ENCODE data around the gene POC5. TPM values are rescaled to one million over a fixed set of nuclear protein-coding genes. Genes with fewer than 3 reads are reported as not detected.

The POC5 gene
- total RNA-seq, 1 experiment from 2014 or later = 9.7 TPM

- DNase-seq = peak; percentile 69
- Histone ChIP-seq H3F3A (ENCODE audit: low read length, unreplicated experiment) (no peaks in the 10 kb centered on the region), H3K36me3 (ENCODE audit: low read depth, low read length) (no peaks in the 10 kb centered on the region), H3K4me2 (ENCODE audit: low read length) (peak overlapping the region; percentile 51), H3K9ac (ENCODE audit: low read length) (peak overlapping the region; percentile 22; the same call in 1 of the 2 replicates), H3K4me1 (ENCODE audit: insufficient read depth, low read length) (peaks cover 11% of the 10 kb centered on the region), H2AFZ (ENCODE audit: low read length) (peak overlapping the region; percentile 59; the same call in 1 of the 2 replicates), H3K9me2 (replicated peaks; ENCODE audit: low read length) (no peaks in the 10 kb centered on the region), H3K27me3 (ENCODE audit: low read length) (no peaks in the 10 kb centered on the region), H3K79me2 (ENCODE audit: low read length) (no peaks in the 10 kb centered on the region), H4K20me1 (ENCODE audit: low read length) (no peaks in the 10 kb centered on the region), H3K4me3 (ENCODE audit: low read length) (no peak overlapping the region), H3K27ac (ENCODE audit: low read length) (peak overlapping the region; percentile 74), H3K9me3 (ENCODE audit: low read length) (no peaks in the 10 kb centered on the region)
- ATAC-seq = peak; percentile 81
- intact Hi-C loops (cut with micrococcal nuclease) = no loop called here
- CTCF ChIA-PET = no interaction called here
- TF ChIP-seq EZH2phosphoT487 (IDR thresholded peaks at IDR 0.05; ENCODE audit: borderline replicate concordance, low read length) (no peak), CTCF (conservative IDR thresholded peaks at IDR 0.05; ENCODE audit: low read depth, low read length) (no peak), EZH2 (IDR thresholded peaks at IDR 0.05; ENCODE audit: low read length, unreplicated experiment) (no peak)
- BruUV-seq (replicated peaks) = no TSS peak
- POLR2A ChIA-PET (ENCODE audit: unreplicated experiment) = no interaction called here
Observed at GRCh38 chr5:75651575-75652238, 65.5 kb downstream of the POC5 start.

- CTCF ChIA-PET = no interaction called here
- Histone ChIP-seq H3K79me2 (ENCODE audit: low read length) (no peaks in the 10 kb centered on the region), H4K20me1 (ENCODE audit: low read length) (no peaks in the 10 kb centered on the region), H3K4me2 (ENCODE audit: low read length) (no peak overlapping the region), H3K27me3 (ENCODE audit: low read length) (no peaks in the 10 kb centered on the region), H3K9me2 (replicated peaks; ENCODE audit: low read length) (no peaks in the 10 kb centered on the region), H3K4me3 (ENCODE audit: low read length) (no peak overlapping the region), H3K4me1 (ENCODE audit: insufficient read depth, low read length) (peaks cover 11% of the 10 kb centered on the region), H3F3A (ENCODE audit: low read length, unreplicated experiment) (no peaks in the 10 kb centered on the region), H3K9me3 (ENCODE audit: low read length) (no peaks in the 10 kb centered on the region), H2AFZ (ENCODE audit: low read length) (no peak overlapping the region), H3K36me3 (ENCODE audit: low read depth, low read length) (no peaks in the 10 kb centered on the region), H3K27ac (ENCODE audit: low read length) (no peak overlapping the region), H3K9ac (ENCODE audit: low read length) (no peak overlapping the region)
- DNase-seq (no peak), ATAC-seq (no peak)
- TF ChIP-seq EZH2phosphoT487 (IDR thresholded peaks at IDR 0.05; ENCODE audit: borderline replicate concordance, low read length) (no peak), EZH2 (IDR thresholded peaks at IDR 0.05; ENCODE audit: low read length, unreplicated experiment) (no peak), CTCF (conservative IDR thresholded peaks at IDR 0.05; ENCODE audit: low read depth, low read length) (no peak)
- no TSS peak for BruUV-seq (replicated peaks)
- intact Hi-C loops (cut with micrococcal nuclease) = no loop called here
- POLR2A ChIA-PET (ENCODE audit: unreplicated experiment) = no interaction called here
Observed at GRCh38 chr5:75648712-75649111, 68.5 kb downstream of the POC5 start.

- CTCF ChIA-PET = no interaction called here
- POLR2A ChIA-PET (ENCODE audit: unreplicated experiment) = no interaction called here
- Histone ChIP-seq H3K27ac (ENCODE audit: low read length) (no peak overlapping the region), H3K79me2 (ENCODE audit: low read length) (no peaks in the 10 kb centered on the region), H4K20me1 (ENCODE audit: low read length) (no peaks in the 10 kb centered on the region), H3K36me3 (ENCODE audit: low read depth, low read length) (no peaks in the 10 kb centered on the region), H3K9me3 (ENCODE audit: low read length) (no peaks in the 10 kb centered on the region), H3K27me3 (ENCODE audit: low read length) (no peaks in the 10 kb centered on the region), H3K4me2 (ENCODE audit: low read length) (no peak overlapping the region), H3K4me3 (ENCODE audit: low read length) (no peak overlapping the region), H2AFZ (ENCODE audit: low read length) (no peak overlapping the region), H3K4me1 (ENCODE audit: insufficient read depth, low read length) (peaks cover 17% of the 10 kb centered on the region), H3F3A (ENCODE audit: low read length, unreplicated experiment) (no peaks in the 10 kb centered on the region), H3K9me2 (replicated peaks; ENCODE audit: low read length) (no peaks in the 10 kb centered on the region), H3K9ac (ENCODE audit: low read length) (no peak overlapping the region)
- intact Hi-C loops (cut with micrococcal nuclease) = no loop called here
- TF ChIP-seq CTCF (conservative IDR thresholded peaks at IDR 0.05; ENCODE audit: low read depth, low read length) (no peak), EZH2phosphoT487 (IDR thresholded peaks at IDR 0.05; ENCODE audit: borderline replicate concordance, low read length) (no peak), EZH2 (IDR thresholded peaks at IDR 0.05; ENCODE audit: low read length, unreplicated experiment) (no peak)
- DNase-seq = no peak
- no peak for ATAC-seq
- no TSS peak for BruUV-seq (replicated peaks)
Observed at GRCh38 chr5:75640826-75641225, 76.4 kb downstream of the POC5 start.

Measured in PC-3 (cell line).